ENCODE data around the gene MROH2B. TPM values are rescaled to one million over a fixed set of nuclear protein-coding genes. Genes with fewer than 3 reads are reported as not detected.

MROH2B gene
- total RNA-seq (not detected), polyA plus RNA-seq (not detected), total RNA-seq (0 reads per million in 6 experiments)

GRCh38 chr5:41071242-41071641 lies at the start of gene MROH2B:
MROH2B (minus strand) TSS chr5:41071342; CDS start chr5:41070852, 490 bp downstream.
- no peak within 1 kb of the TSS for H3K4me3 Mint-ChIP-seq
- H3K36me3 Mint-ChIP-seq, result no peaks in the 10 kb centered on the region
- no peak for DNase-seq
- H3K27ac Mint-ChIP-seq, result no peak within 1 kb of the TSS
- POLR2A ChIA-PET, result no interaction called here
- H3K9me3 Mint-ChIP-seq, result peaks cover 0 to 7% (median 0%) of the 10 kb centered on the region in 9 donors
- ATAC-seq, result no peak
- no peaks in the 10 kb centered on the region for H3K4me1 Mint-ChIP-seq
- no peaks in the 10 kb centered on the region for H3K27me3 Mint-ChIP-seq

- H3K4me1 Mint-ChIP-seq, result no peaks in the 10 kb centered on the region
- POLR2A ChIA-PET, result no interaction called here
These were observed 49.5 kb upstream of the MROH2B start for GRCh38 chr5:41120600-41120999.

GRCh38 chr5:41118177-41118576 lies 47.0 kb upstream of the MROH2B start:
- DNase-seq, result no peak
- POLR2A ChIA-PET, result no interaction called here

More at GRCh38 chr5:41120600-41120999, 49.5 kb upstream of the MROH2B start:
- no peaks in the 10 kb centered on the region for H3K36me3 Mint-ChIP-seq
- no peaks in the 10 kb centered on the region for H3K27me3 Mint-ChIP-seq
- H3K27ac Mint-ChIP-seq, result no peak overlapping the region
- ATAC-seq (no peak), DNase-seq (no peak)
- H3K9me3 Mint-ChIP-seq, result peaks cover 0 to 11% (median 0%) of the 10 kb centered on the region in 9 donors
- no peak overlapping the region for H3K4me3 Mint-ChIP-seq

GRCh38 chr5:41115281-41115680 lies 44.1 kb upstream of the MROH2B start:
- DNase-seq (no peak), ATAC-seq (no peak)
- Mint-ChIP-seq H3K9me3 (peaks cover 0 to 15% (median 0%) of the 10 kb centered on the region in 9 donors), H3K4me1 (no peaks in the 10 kb centered on the region), H3K4me3 (no peak overlapping the region), H3K36me3 (no peaks in the 10 kb centered on the region), H3K27ac (no peak overlapping the region), H3K27me3 (no peaks in the 10 kb centered on the region)
- POLR2A ChIA-PET, result no interaction called here

More at GRCh38 chr5:41118177-41118576, 47.0 kb upstream of the MROH2B start:
- ATAC-seq, result no peak
- Mint-ChIP-seq H3K36me3 (no peaks in the 10 kb centered on the region), H3K9me3 (peaks cover 0 to 15% (median 0%) of the 10 kb centered on the region in 9 donors), H3K27me3 (no peaks in the 10 kb centered on the region), H3K4me1 (no peaks in the 10 kb centered on the region), H3K27ac (no peak overlapping the region), H3K4me3 (no peak overlapping the region)

- POLR2A ChIA-PET, result no interaction called here
- peaks cover 0 to 15% (median 0%) of the 10 kb centered on the region in 9 donors for H3K9me3 Mint-ChIP-seq
- no peaks in the 10 kb centered on the region for H3K36me3 Mint-ChIP-seq
- DNase-seq (no peak), ATAC-seq (no peak)
- no peak overlapping the region for H3K27ac Mint-ChIP-seq
- H3K4me1 Mint-ChIP-seq, result no peaks in the 10 kb centered on the region
- H3K27me3 Mint-ChIP-seq, result no peaks in the 10 kb centered on the region
- no peak overlapping the region for H3K4me3 Mint-ChIP-seq
These were observed 41.6 kb upstream of the MROH2B start for GRCh38 chr5:41112486-41113455.

- POLR2A ChIA-PET, result no interaction called here
- no peak overlapping the region for H3K4me3 Mint-ChIP-seq
- H3K27me3 Mint-ChIP-seq, result no peaks in the 10 kb centered on the region
- no peaks in the 10 kb centered on the region for H3K36me3 Mint-ChIP-seq
- peaks cover 0 to 9% (median 0%) of the 10 kb centered on the region in 9 donors for H3K9me3 Mint-ChIP-seq
- H3K27ac Mint-ChIP-seq, result no peak overlapping the region
- ATAC-seq (no peak), DNase-seq (no peak)
- H3K4me1 Mint-ChIP-seq, result no peaks in the 10 kb centered on the region
These were observed 38.0 kb upstream of the MROH2B start for GRCh38 chr5:41109186-41109585.

GRCh38 chr5:41102341-41102740 lies 31.2 kb upstream of the MROH2B start:
- Mint-ChIP-seq H3K27me3 (no peaks in the 10 kb centered on the region), H3K9me3 (peaks cover 0 to 4% (median 0%) of the 10 kb centered on the region in 9 donors), H3K4me3 (no peak overlapping the region), H3K4me1 (no peaks in the 10 kb centered on the region), H3K36me3 (no peaks in the 10 kb centered on the region), H3K27ac (no peak overlapping the region)
- ATAC-seq (no peak), DNase-seq (no peak)
- POLR2A ChIA-PET, result no interaction called here

GRCh38 chr5:41097642-41098041 lies 26.5 kb upstream of the MROH2B start:
- H3K4me3 Mint-ChIP-seq, result no peak overlapping the region
- POLR2A ChIA-PET, result no interaction called here
- no peaks in the 10 kb centered on the region for H3K4me1 Mint-ChIP-seq
- H3K27me3 Mint-ChIP-seq, result peaks cover 0 to 2% (median 0%) of the 10 kb centered on the region in 5 donors
- DNase-seq (no peak), ATAC-seq (no peak)
- H3K9me3 Mint-ChIP-seq, result peaks cover 0 to 4% (median 0%) of the 10 kb centered on the region in 9 donors
- no peaks in the 10 kb centered on the region for H3K36me3 Mint-ChIP-seq
- H3K27ac Mint-ChIP-seq, result no peak overlapping the region

- Mint-ChIP-seq H3K4me1 (no peaks in the 10 kb centered on the region), H3K27me3 (peaks cover 0 to 2% (median 0%) of the 10 kb centered on the region in 5 donors), H3K27ac (no peak overlapping the region), H3K9me3 (peaks cover 0 to 11% (median 0%) of the 10 kb centered on the region in 9 donors), H3K4me3 (no peak overlapping the region), H3K36me3 (no peaks in the 10 kb centered on the region)
- ATAC-seq (no peak), DNase-seq (no peak)
- POLR2A ChIA-PET, result no interaction called here
These were observed 24.4 kb upstream of the MROH2B start for GRCh38 chr5:41095324-41096101.

GRCh38 chr5:41094871-41095270 lies 23.7 kb upstream of the MROH2B start:
- no peak overlapping the region for H3K4me3 Mint-ChIP-seq
- no peaks in the 10 kb centered on the region for H3K36me3 Mint-ChIP-seq
- no peak for DNase-seq
- ATAC-seq, result no peak
- POLR2A ChIA-PET, result no interaction called here
- H3K27ac Mint-ChIP-seq, result no peak overlapping the region
- H3K4me1 Mint-ChIP-seq, result no peaks in the 10 kb centered on the region
- H3K27me3 Mint-ChIP-seq, result peaks cover 0 to 2% (median 0%) of the 10 kb centered on the region in 5 donors
- H3K9me3 Mint-ChIP-seq, result peaks cover 0 to 11% (median 0%) of the 10 kb centered on the region in 9 donors

GRCh38 chr5:41093803-41094202 lies 22.7 kb upstream of the MROH2B start:
- POLR2A ChIA-PET, result no interaction called here
- DNase-seq (no peak), ATAC-seq (no peak)
- Mint-ChIP-seq H3K36me3 (no peaks in the 10 kb centered on the region), H3K27me3 (peaks cover 0 to 2% (median 0%) of the 10 kb centered on the region in 5 donors), H3K4me3 (no peak overlapping the region), H3K9me3 (peaks cover 0 to 11% (median 0%) of the 10 kb centered on the region in 9 donors), H3K27ac (no peak overlapping the region), H3K4me1 (no peaks in the 10 kb centered on the region)

- Mint-ChIP-seq H3K4me1 (no peaks in the 10 kb centered on the region), H3K27ac (no peak overlapping the region), H3K36me3 (no peaks in the 10 kb centered on the region), H3K9me3 (peaks cover 0 to 21% (median 3%) of the 10 kb centered on the region in 9 donors), H3K27me3 (peaks cover 0 to 2% (median 0%) of the 10 kb centered on the region in 5 donors), H3K4me3 (no peak overlapping the region)
- ATAC-seq (no peak), DNase-seq (no peak)
- POLR2A ChIA-PET, result no interaction called here
These were observed 16.3 kb upstream of the MROH2B start for GRCh38 chr5:41087461-41087860.

- no peak for DNase-seq
- Mint-ChIP-seq H3K36me3 (no peaks in the 10 kb centered on the region), H3K4me3 (no peak overlapping the region), H3K4me1 (no peaks in the 10 kb centered on the region), H3K27ac (no peak overlapping the region), H3K27me3 (peaks cover 0 to 9% (median 0%) of the 10 kb centered on the region in 5 donors), H3K9me3 (peaks cover 0 to 23% (median 11%) of the 10 kb centered on the region in 9 donors)
- POLR2A ChIA-PET, result no interaction called here
- no peak for ATAC-seq
These were observed 12.2 kb upstream of the MROH2B start for GRCh38 chr5:41083306-41083705.

All from naive thymus-derived CD8-positive, alpha-beta T cell (primary cell).